BE2C (cell line): Measurements from ENCODE around the gene RUNX2.

ENCODE experiments used
- DNase-seq: peaks from one replicate; pipeline ENCODE4 v3.0.0-alpha.2; 2020
- H3K27me3 ChIP-seq: fragments of 250-450 bp; sonication (Bioruptor Pico); 2 replicates; pipeline ENCODE4 v1.5.1; 2020; ENCODE audit warnings: mild to moderate bottlenecking
- H3K36me3 ChIP-seq: fragments of 250-450 bp; sonication (Bioruptor Pico); 2 replicates; pipeline ENCODE4 v1.5.1; 2020; ENCODE audit warnings: mild to moderate bottlenecking
- H3K4me1 ChIP-seq: fragments of 250-450 bp; sonication (Bioruptor Pico); 2 replicates; pipeline ENCODE4 v1.5.1; 2020
- H3K4me3 ChIP-seq: 2 replicates; pipeline ENCODE4 v1.5.1; 2011; ENCODE audit warnings: low read depth, low read length
- H3K9me3 ChIP-seq: fragments of 250-450 bp; sonication (Bioruptor Pico); 2 replicates; pipeline ENCODE4 v1.5.1; 2020
- CTCF ChIP-seq: IDR thresholded peaks from 2 replicates; pipeline ENCODE4 v1.5.1; 2012; ENCODE audit warnings: mild to moderate bottlenecking, low read depth, low read length

Gene RUNX2

GRCh38 chr6:45712076-45712475, 383.9 kb downstream of the RUNX2 start:
- no peaks in the 10 kb centered on the region for H3K9me3 ChIP-seq
- H3K36me3 ChIP-seq: no peaks in the 10 kb centered on the region
- H3K4me1 ChIP-seq: no peaks in the 10 kb centered on the region
- no peak for DNase-seq
- TF ChIP-seq CTCF: no peak
- H3K4me3 ChIP-seq: no peak overlapping the region
- no peaks in the 10 kb centered on the region; the same call in 1 of the 2 replicates for H3K27me3 ChIP-seq

- H3K4me3 ChIP-seq: no peak overlapping the region
- no peaks in the 10 kb centered on the region for H3K4me1 ChIP-seq
- no peak for TF ChIP-seq CTCF
- H3K36me3 ChIP-seq: no peaks in the 10 kb centered on the region
- no peaks in the 10 kb centered on the region; the same call in 1 of the 2 replicates for H3K27me3 ChIP-seq
- no peak for DNase-seq
- no peaks in the 10 kb centered on the region for H3K9me3 ChIP-seq
These were observed 384.7 kb downstream of the RUNX2 start for GRCh38 chr6:45712786-45713185.
